Measurements from ENCODE around the gene FHIP1A.
"Not testable (repeated sequence)": the region's sequence is repeated elsewhere in the genome, so short reads cannot be mapped to it uniquely, and the experiment has no call there.

Gene FHIP1A

GRCh38 chr4:151408630-151409469 is at the start of gene FHIP1A:
Gene FHIP1A, plus strand, starts transcription at chr4:151409176. Its CDS starts 157,084 bp downstream, at chr4:151566260.
- DNase-seq: peak; percentile 4

- DNase-seq: no peak
Observed at GRCh38 chr4:151359576-151359975, 49.4 kb upstream of the FHIP1A start.

GRCh38 chr4:151361126-151361525 is 47.9 kb upstream of the FHIP1A start:
- no peak for DNase-seq

DNA sequence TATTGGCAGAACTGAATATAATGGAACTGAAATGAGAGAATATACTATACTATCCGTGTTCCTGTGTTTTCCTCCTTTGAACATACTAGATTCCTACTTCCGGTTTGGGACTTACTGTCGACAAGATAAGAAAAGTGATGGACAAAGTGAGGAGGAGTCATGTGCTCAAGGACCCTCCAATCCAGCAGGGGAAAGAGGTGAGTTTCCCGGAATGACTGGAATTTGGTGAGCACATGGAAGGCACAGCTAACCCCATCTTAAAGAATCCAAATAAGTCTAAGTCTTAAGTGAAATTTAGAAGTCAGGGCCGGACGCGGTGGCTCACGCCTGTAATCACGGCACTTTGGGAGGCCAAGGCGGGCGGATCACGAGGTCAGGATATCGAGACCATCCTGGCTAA is 47.0 kb upstream of the FHIP1A start:
- DNase-seq: no peak

DNA sequence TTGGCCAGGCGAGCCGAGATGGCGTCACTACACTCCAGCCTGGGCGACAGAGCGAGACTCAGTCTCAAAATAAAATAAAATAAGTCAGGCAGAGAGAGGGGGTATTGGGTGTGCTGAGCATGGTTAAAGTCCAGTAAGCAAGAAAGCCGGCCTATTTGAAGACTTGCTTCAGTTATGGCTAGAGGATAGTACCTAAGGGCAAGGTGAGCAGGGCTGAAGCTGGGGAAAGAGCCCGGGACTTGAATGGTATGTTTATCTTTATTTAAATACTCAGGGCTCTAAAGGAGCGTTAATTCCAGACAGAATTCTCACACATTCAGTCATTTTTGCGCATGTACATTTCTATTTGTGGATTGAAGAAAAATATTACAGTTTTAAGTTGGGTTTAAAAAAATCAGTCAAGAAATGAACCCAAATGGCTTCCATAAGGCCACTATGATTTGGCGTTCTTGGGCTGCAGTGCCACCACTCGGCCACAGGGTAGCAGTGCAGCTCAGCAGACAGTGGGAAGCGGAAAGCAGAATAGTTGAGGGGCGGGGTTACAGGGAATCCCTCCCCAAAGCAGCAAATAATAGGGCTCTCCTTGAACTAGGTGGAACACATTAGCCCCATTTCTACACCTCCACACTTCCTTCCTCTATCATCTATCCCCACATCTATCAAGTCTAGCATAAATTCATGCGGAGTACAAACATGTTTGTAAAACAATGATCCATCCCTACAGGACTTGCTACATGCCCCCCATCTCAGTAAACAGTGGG is 46.4 kb upstream of the FHIP1A start:
- DNase-seq: peak; percentile 82

GRCh38 chr4:151376540-151376939 is 32.4 kb upstream of the FHIP1A start:
- no peak for DNase-seq

- no peak for DNase-seq
Observed at GRCh38 chr4:151389311-151389710, 19.7 kb upstream of the FHIP1A start.

DNA sequence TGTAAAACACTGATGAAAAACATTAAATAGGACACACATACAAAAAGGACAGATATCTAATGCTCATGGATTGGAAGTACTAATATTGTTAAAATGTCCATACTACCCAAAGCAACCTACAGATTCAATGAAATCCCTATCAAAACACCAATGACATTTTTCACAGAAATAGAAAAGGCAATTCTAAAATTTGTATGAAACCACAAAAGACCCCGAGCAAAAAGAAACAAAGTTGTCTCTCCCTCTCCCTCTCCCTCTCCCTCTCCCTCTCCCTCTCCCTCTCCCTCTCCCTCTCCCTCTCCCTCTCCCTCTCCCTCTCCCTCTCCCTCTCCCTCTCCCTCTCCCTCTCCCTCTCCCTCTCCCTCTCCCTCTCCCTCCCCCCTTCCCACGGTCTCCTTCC is 19.2 kb upstream of the FHIP1A start:
- not testable (repeated sequence) for DNase-seq

DNA sequence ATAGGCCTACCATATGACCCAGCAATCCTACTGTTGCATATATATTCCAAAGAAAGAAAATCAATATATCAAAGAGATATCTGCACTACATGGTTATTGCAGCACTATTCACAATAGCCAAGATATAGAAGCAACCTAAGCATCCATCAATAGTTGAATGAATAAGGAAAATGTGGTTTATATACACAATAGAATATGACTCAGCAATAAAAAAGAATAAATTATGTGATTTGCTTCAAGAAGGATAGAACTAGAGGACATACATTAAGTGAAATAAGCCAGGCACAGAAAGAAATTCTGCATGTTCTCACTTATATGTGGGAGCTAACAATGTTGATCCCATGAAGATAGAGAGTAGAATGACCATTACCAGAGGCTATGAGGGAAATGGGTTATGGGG is 13.1 kb upstream of the FHIP1A start:
- DNase-seq: no peak

- no peak for DNase-seq
Observed at GRCh38 chr4:151400343-151400742, 8.6 kb upstream of the FHIP1A start.

DNA sequence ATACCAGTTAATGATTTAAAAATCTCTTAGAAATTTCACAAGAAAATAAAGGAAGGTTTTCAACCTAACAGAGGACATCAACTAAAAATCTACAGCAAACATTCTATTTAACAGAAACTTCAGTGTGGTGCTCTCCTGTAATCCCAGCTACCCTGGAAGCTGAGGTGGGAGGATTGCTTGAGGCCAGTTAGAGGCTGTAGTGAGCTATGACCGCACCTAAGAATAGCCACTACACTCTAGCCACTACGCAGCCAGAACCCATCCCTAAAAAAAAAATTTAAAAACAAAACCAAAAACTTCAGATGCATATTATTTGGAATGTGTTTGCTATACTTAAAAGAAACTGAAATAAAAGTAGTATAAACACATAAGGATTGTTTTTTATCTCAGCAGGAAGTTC is 7.2 kb upstream of the FHIP1A start:
- no peak for DNase-seq

GRCh38 chr4:151402145-151402865 is 6.7 kb upstream of the FHIP1A start:
- DNase-seq: no peak

DNA sequence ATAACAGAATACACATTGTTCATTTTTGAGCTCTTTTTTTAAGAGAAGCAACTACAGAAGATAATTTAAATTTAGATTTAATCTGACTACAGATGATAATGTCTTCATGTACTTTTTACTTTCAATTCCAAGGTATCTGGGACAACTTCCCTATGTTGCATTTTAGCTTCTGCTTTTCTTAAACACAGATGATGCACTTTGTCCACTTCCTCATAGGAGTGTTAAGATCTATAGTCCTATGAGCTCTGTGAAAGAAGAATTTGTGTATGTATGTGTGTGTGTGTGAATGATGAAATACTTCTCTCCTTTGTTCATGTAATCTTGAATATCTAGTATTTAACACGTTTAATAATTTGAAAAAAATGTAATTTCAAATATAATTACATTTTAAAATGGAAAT is 5.3 kb upstream of the FHIP1A start:
- DNase-seq: peak; percentile 74

DNA sequence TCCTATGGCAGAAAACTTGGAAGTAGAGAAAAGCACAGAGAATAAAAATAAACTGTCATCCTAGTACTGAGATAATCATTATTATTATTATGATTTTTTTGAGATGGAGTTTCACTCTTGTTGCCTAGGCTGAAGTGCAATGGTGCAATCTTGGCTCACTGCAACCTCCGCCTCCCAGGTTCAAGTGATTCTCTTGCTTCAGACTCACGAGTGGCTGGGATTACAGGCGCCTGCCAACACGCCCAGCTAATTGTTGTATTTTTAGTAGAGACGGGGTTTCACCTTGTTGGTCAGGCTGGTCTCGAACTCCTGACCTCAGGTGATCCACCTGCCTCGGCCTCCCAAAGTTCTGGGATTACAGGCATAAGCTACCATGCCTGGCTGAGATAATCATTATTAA is 4.2 kb upstream of the FHIP1A start:
- not testable (repeated sequence) for DNase-seq

- no peak for DNase-seq
Observed at GRCh38 chr4:151407018-151407417, 2.0 kb upstream of the FHIP1A start.

- DNase-seq: peak; percentile 36
Observed at GRCh38 chr4:151407466-151408379, 1.3 kb upstream of the FHIP1A start.

DNA sequence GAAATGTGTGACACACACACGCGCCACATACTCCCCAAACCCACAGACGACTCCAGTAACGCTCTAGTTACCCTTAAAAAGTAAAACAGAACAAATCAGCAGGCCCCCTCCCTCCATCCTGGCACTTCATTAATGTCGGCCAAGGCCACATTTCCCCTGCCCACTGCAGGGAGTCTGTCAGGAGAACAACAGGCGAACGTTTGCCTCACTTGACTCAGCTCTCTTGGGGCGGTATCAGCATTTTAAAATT is 671 bp upstream of the FHIP1A start:
- DNase-seq: no peak

- DNase-seq: no peak
Observed at GRCh38 chr4:151409470-151410313, 716 bp downstream of the FHIP1A start.

DNA sequence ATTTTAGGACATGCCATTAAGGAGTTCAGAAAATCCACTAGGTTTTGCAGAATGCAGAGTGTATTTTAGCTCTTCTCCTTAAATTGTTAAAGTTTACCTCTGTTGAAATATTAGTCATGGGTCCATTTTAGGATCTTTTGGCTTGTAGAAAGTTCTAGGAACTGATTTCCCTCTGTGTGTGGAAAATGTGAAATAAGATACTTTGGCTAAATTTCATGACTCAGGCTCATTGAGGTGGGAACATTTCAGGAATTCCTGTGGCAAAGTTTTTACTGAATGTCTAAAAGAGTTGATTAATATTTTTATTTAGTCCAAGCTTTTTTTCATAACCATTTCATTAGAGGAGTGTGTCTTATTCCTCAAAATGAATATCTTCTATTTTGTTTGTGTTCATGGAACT is 7.0 kb downstream of the FHIP1A start:
- no peak for DNase-seq

DNA sequence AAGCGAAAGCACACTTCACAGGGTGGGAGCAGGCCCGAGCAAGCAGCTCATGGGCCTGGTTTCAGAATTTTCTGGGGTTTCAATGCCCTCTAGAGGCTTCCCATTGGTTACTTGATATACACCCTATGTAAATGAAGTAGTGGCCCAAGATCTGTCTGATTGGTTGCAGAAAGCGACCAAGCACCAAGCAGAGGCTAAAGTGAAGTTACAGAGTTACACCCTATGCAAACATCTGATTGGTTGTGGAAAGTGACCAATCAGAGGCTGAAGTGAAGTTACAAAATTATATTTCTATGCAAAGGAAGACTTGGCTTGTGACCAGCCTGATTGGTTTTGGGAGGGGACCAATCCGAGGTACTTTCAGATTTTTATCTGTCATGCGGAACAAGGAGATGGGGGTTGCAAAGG is 8.2 kb downstream of the FHIP1A start:
- no peak for DNase-seq

DNA sequence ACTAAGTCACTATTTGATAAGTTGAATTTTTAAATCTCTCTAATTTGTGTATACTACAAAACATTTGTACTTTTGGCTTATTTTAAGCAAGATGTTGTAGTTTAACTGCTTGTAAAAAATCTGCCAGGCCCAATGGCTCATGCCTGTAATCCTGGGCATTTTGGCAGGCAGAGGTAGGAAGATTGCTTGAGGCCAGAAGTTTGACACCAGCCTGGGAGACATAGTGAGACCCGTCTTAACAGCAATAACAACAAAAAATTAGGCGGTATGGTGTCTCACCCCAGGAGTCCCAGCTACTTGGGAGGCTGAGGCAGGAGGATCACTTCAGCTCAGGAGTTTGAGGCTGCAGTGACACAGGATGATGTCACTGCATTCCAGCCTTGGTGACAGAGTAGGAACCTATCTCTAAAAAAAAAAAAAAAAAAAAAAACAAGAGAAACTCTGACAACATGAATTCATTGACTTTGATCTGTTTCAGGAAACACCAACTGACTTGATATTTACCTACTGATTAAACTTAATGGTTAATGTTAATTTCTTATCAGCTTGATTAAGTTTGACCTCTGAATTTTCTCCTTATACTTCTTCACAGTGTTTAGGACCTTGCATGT is 8.9 kb downstream of the FHIP1A start:
- no peak for DNase-seq

Data from suppressor macrophage treated with lipopolysaccharide for 4 hours (primary cell).